Muscle layer of duodenum (tissue), 2 donors: Measurements from ENCODE around the gene MOCS1.

Experiments
- H3K27ac ChIP-seq: one replicate; pipeline ENCODE4 v1.7.0; 2013; ENCODE audit warnings: mild to moderate bottlenecking, low read length
- H3K27me3 ChIP-seq: one replicate; pipeline ENCODE4 v1.7.0; 2013; ENCODE audit warnings: low read depth, mild to moderate bottlenecking, control low read depth, low read length
- H3K36me3 ChIP-seq, 2 donors: one replicate each; pipeline ENCODE4 v1.7.0; 2013; ENCODE audit warnings: low read length in 2 of 2, control low read depth in 1 of 2, mild to moderate bottlenecking in 1 of 2; ENCODE audit not compliant: insufficient read depth in 2 of 2, control insufficient read depth in 1 of 2
- H3K4me1 ChIP-seq, 2 donors: one replicate each; pipeline ENCODE4 v1.7.0; 2013; ENCODE audit warnings: low read length in 2 of 2, mild to moderate bottlenecking in 2 of 2, control low read depth in 1 of 2, moderate library complexity in 1 of 2; ENCODE audit not compliant: insufficient read depth in 2 of 2, control insufficient read depth in 1 of 2
- H3K4me3 ChIP-seq, 2 donors: one replicate each; pipeline ENCODE4 v1.7.0; 2013; ENCODE audit warnings: low read length in 2 of 2, low read depth in 1 of 2, mild to moderate bottlenecking in 1 of 2
- H3K9me3 ChIP-seq, 2 donors: one replicate each; pipeline ENCODE4 v1.7.0; 2013; ENCODE audit warnings: low read length in 2 of 2, control low read depth in 1 of 2, mild to moderate bottlenecking in 1 of 2; ENCODE audit not compliant: control insufficient read depth in 1 of 2
- donor health status: healthy.

MOCS1 gene

DNA sequence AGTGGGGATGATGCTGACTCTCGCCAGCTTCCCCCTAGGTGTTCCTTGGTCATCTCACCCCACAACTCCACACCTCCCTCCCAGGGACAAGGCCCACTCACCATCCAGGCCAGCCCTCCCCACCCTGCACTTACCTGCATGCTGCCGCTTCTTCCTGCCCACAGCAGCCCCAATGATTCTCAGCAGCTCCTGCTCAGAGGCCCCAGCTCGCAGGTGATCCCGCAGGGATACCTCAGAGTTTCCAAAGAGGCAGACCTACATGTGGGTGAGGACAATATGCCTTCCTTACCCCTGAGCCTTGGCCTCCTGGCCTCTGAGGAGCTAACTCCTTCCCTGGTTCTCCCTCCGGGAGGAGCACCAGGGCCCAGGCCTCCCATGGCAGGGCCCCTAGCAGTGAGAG lies 24.6 kb downstream of the MOCS1 start:
- Histone ChIP-seq H3K27me3 (no peaks in the 10 kb centered on the region), H3K36me3 (peaks cover 15 to 47% of the 10 kb centered on the region in 2 donors), H3K4me3 (no peak overlapping the region), H3K27ac (no peak overlapping the region), H3K9me3 (no peaks in the 10 kb centered on the region), H3K4me1 (peaks cover 0 to 8% of the 10 kb centered on the region in 2 donors)

DNA sequence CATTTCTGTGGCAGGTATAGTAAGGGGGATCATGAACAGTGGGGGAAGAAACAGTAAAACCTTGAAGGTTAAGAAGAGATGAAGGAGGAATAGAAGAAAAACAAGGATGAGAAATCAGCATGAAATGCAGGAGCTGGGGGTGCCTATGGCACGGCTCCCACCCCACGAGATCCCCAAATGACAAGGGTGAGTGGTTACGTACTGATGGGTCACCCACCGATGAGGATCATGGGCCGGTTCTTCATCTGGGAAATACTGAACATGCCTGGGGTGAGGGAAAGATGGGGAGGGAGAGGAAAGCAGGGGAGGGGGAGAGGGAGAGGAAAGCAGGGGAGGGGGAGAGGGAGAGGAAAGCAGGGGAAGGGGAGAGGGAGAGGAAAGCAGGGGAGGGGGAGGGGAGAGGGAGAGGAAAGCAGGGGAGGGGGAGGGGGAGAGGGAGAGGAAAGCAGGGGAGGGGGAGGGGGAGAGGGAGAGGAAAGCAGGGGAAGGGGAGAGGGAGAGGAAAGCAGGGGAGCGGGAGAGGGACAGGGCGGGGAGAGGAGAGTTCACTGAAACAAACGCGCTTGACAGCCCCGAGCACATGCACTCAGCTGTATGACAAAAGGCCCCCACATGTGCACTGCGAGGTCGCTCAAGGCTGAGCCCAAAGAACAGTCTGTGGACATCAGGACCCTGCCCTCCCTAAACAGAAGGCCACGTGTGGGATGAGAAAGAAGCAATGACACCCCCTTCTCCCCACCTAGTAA lies 25.3 kb downstream of the MOCS1 start:
- no peaks in the 10 kb centered on the region for H3K27me3 ChIP-seq
- peaks cover 15 to 40% of the 10 kb centered on the region in 2 donors for H3K36me3 ChIP-seq
- no peak overlapping the region for H3K4me3 ChIP-seq
- H3K27ac ChIP-seq = no peak overlapping the region
- peaks cover 0 to 8% of the 10 kb centered on the region in 2 donors for H3K4me1 ChIP-seq
- H3K9me3 ChIP-seq = no peaks in the 10 kb centered on the region

DNA sequence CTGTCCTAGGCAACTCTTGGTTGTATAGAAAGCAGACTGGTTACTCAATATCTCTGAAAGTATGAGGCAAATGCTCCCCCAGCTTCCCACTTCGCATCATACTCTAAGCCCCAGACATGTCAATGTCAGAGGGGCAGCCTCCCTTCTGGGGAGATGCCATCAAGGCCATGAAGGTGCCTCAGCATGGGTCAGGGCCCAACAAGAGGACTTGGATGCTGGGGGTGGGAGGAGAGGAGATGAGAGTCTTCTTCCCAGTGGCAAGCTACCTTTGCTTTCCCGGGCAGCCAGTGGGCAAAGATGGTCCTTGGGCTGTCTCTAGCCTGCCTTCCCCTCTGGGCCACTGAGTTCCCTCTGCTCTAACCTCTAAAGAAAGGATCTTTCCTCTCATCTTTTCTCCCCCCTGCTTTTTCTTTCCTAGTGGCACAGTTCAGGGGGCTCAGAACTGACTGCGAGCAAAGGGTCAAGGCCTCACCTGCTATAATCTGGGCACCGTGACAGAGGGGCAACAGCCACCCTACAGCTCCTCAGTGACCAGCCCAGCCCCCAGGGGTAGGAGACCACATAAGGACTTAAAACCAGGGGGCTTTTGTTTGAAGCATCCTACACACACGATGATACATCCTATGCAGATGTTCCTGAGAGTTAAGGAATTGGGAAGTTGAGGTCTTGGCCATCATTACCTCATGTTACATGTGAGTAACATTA lies 26.2 kb downstream of the MOCS1 start:
- H3K4me1 ChIP-seq = peaks cover 0 to 8% of the 10 kb centered on the region in 2 donors
- H3K36me3 ChIP-seq = peaks cover 19 to 43% of the 10 kb centered on the region in 2 donors

DNA sequence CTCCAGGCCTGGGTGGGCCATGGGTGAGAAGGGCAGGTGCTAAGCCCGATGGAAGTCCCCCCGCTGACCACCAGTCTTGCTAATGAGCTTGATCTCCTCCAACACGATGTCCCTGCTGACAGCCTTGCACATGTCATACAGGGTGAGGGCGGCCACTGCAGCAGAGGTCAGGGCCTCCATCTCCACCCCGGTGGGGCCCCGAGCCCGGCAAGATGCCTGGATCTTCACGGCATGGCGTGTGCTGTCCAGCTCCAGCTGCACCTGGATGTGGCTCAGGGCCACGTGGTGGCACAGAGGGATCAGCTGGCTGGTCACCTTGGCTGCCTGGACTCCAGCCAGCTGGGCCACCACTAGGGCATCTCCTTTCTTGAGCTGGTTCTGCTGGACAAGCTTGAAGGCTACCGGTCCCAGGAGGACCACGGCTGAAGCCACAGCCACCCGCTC lies 27.9 kb downstream of the MOCS1 start:
- H3K27me3 ChIP-seq = no peaks in the 10 kb centered on the region
- no peaks in the 10 kb centered on the region for H3K9me3 ChIP-seq
- peaks cover 11 to 47% of the 10 kb centered on the region in 2 donors for H3K36me3 ChIP-seq
- H3K27ac ChIP-seq = no peak overlapping the region
- no peak overlapping the region for H3K4me3 ChIP-seq
- peaks cover 0 to 8% of the 10 kb centered on the region in 2 donors for H3K4me1 ChIP-seq

More for the DNA sequence above, 26.2 kb downstream of the MOCS1 start:
- Histone ChIP-seq H3K27me3 (no peaks in the 10 kb centered on the region), H3K27ac (no peak overlapping the region), H3K4me3 (no peak overlapping the region), H3K9me3 (no peaks in the 10 kb centered on the region)

DNA sequence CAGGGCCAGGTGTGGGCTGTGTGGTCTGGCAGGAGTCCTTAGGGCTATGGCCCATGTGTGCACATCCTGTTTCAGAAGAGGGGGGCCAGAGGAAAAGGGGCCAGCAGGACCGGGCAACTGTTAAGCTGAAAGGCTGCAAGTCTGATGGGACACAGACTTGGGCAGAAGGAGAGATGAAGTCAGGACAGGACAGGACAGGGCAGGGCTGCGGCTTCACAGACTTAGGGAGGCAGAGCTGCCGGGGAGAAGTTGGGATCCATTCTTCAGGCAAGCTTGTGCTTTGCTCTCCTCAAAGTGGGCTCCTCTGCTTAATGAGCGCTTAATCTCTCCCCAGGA lies 28.7 kb downstream of the MOCS1 start:
- peaks cover 14 to 51% of the 10 kb centered on the region in 2 donors for H3K36me3 ChIP-seq
- H3K4me3 ChIP-seq = no peak overlapping the region
- H3K27me3 ChIP-seq = no peaks in the 10 kb centered on the region
- peaks cover 0 to 8% of the 10 kb centered on the region in 2 donors for H3K4me1 ChIP-seq
- H3K9me3 ChIP-seq = no peaks in the 10 kb centered on the region
- no peak overlapping the region for H3K27ac ChIP-seq

DNA sequence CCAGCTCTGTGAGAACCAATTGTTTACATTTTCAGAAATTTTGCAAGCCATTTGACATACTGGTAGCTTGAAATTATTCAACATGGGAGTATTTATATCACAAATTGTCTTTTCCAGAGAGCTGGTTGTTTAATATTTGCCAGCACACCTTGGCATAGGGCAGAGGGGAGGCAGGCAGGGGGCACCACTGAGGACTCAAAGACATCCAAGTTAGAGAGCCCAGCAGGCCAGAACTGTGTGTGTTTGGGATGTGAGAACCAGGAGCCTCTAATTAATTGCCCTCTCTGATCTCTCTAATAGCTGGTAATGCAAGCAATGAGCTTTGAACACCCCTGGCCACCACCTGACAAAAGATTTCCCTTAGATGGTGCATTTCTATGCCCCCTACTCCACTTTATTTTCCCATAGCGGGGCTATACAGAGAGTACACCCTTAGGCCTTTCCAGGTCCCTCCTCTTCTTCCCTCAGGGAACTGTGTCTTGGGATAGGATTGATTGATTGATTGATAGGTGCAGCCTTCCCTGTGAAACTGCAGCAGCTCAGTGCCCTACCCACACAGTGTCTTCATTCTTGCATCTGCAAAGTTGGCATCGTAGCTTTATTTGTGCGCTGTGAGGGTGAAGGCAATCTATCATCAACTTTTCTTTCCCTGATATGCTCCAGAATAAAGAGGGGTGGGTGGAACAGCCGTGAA lies 29.2 kb downstream of the MOCS1 start:
- H3K27ac ChIP-seq = no peak overlapping the region
- H3K36me3 ChIP-seq = peaks cover 19 to 53% of the 10 kb centered on the region in 2 donors

DNA sequence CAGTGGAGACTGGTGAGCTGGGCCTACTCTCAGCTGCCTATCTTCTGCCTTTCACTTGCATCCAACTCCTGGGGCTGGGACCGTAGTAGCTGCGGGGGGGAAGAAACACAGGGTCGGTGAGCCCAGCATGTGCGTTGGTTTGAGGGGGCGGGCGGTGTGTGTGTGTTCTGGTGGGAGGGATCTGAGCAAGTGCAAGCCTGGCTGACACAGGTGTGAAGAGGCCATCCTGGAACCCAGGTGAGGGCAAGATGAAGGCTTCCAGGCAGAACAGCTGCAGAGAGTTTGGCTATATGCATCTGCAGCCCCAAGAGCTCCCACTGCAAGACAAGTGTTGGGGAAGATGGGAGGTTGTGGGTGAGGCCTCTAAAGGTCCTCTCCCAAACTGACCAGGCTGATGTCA lies 30.6 kb downstream of the MOCS1 start:
- Histone ChIP-seq H3K4me3 (no peak overlapping the region), H3K4me1 (peaks cover 0 to 8% of the 10 kb centered on the region in 2 donors), H3K36me3 (peaks cover 32 to 63% of the 10 kb centered on the region in 2 donors), H3K9me3 (no peaks in the 10 kb centered on the region), H3K27me3 (no peaks in the 10 kb centered on the region), H3K27ac (no peak overlapping the region)

More for the DNA sequence above, 29.2 kb downstream of the MOCS1 start:
- Histone ChIP-seq H3K9me3 (no peaks in the 10 kb centered on the region), H3K4me1 (peaks cover 0 to 8% of the 10 kb centered on the region in 2 donors), H3K4me3 (no peak overlapping the region), H3K27me3 (no peaks in the 10 kb centered on the region)

DNA sequence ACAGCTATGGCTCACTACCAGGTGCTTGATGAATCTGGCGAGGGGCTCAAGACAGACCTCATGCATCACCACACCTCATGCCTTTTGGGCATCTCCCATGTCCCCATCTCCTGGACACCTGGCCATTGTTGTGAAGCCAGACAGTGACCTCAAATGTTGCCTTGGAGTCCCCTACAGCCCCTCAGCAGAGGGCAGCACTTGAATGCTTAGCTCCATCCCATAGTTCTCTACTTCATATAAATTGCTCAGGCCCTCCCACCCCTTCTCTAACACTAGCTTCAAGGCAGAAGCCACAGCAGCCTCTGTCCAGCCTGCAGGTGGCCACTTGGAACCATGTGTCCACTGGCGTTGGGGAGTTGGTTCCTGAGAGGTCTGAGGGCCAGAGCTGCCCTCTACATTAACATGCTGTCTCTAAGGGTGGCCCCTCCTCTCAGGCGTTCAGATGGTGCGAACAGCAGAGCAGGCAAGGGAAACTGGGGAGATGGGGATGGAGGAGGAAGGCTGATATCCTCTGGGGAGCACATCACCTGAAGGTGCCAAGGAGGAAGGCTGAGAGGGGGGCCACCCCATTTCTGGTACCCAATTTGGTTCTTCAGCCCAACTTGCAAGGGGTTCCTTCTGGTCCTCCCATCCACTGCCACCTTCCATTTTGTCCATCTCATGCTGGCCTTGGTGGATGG lies 31.3 kb downstream of the MOCS1 start:
- H3K36me3 ChIP-seq = peaks cover 39 to 70% of the 10 kb centered on the region in 2 donors

DNA sequence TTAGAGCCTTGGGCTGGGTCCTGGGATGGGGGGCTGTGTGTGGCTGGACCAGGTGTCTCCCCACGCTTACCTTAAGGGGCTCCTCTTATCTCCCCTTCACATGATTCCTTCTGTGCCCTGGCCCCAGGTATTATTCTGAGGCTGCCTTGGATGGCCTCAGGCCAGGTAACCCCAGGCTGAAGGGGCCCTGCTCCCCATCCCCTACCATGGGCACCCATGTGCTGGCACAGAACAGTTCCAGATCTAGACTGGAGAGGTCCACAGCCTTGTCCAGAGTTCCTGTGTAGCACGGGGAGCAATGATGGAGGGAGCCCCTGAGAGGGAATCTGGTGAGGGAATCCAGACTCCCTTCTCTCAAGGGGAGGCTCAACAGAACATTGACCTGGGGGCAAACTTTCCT lies 32.1 kb downstream of the MOCS1 start:
- Histone ChIP-seq H3K4me1 (peaks cover 0 to 8% of the 10 kb centered on the region in 2 donors), H3K9me3 (no peaks in the 10 kb centered on the region), H3K4me3 (no peak overlapping the region), H3K27me3 (no peaks in the 10 kb centered on the region), H3K27ac (no peak overlapping the region), H3K36me3 (peaks cover 41 to 78% of the 10 kb centered on the region in 2 donors)

More for the DNA sequence above, 31.3 kb downstream of the MOCS1 start:
- peaks cover 0 to 8% of the 10 kb centered on the region in 2 donors for H3K4me1 ChIP-seq
- no peaks in the 10 kb centered on the region for H3K9me3 ChIP-seq
- no peak overlapping the region for H3K27ac ChIP-seq
- no peaks in the 10 kb centered on the region for H3K27me3 ChIP-seq
- no peak overlapping the region for H3K4me3 ChIP-seq

DNA sequence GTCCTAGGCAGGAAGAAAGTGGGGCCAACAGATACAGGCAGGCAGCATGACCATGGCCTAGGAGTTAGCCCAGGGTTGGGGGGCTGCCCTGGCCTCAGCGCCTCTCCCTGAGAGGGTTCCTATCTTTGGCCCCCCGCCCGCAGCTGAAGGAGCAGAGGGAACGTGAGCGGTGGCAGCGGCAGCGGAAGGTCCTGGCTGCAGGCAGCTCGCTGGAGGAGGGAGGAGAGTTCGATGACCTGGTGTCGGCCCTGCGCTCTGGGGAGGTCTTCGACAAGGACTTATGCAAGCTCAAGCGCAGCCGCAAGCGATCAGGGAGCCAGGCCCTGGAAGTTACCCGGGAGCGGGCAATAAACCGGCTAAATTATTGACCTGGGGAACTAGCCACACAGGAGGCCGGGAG lies 32.6 kb downstream of the MOCS1 start:
- H3K4me1 ChIP-seq = peaks cover 0 to 8% of the 10 kb centered on the region in 2 donors
- no peaks in the 10 kb centered on the region for H3K9me3 ChIP-seq
- H3K27me3 ChIP-seq = no peaks in the 10 kb centered on the region
- H3K27ac ChIP-seq = no peak overlapping the region
- H3K36me3 ChIP-seq = peaks cover 41 to 80% of the 10 kb centered on the region in 2 donors
- H3K4me3 ChIP-seq = no peak overlapping the region
